PFSK-1 (cell line): ENCODE results near the gene IKBKG.

Source experiments
- FOXP2 ChIP-seq: optimal IDR thresholded peaks from 2 replicates; pipeline ENCODE3; 2011; ENCODE audit warnings: borderline replicate concordance, control low read depth, inconsistent platforms; ENCODE audit not compliant: insufficient read depth; ENCODE audit errors: extremely low read length, extremely low read depth
- POLR2AphosphoS5 ChIP-seq: IDR thresholded peaks from 2 replicates; pipeline ENCODE4 v1.6.1; 2012; ENCODE audit warnings: low read depth, mild to moderate bottlenecking, control low read depth, low read length, moderate library complexity
- SIN3A ChIP-seq: IDR thresholded peaks from 2 replicates; pipeline ENCODE4 v1.6.1; 2012; ENCODE audit warnings: mild to moderate bottlenecking, low read length, moderate library complexity, borderline replicate concordance; ENCODE audit not compliant: insufficient read depth
- TAF1 ChIP-seq: IDR thresholded peaks from 2 replicates; pipeline ENCODE4 v1.6.1; 2012; ENCODE audit warnings: low read length, control low read depth, borderline replicate concordance; ENCODE audit not compliant: insufficient read depth
- TF ChIP-seq, protein P1 (sequence below), 2 experiments: IDR thresholded peaks; 2 replicates each; pipeline versions ENCODE4 v1.6.1 to v1.8.0; 2011 to 2012; ENCODE audit warnings: low read depth in 2 of 2, low read length in 2 of 2, control low read depth in 1 of 2, inconsistent platforms in 1 of 2, mild to moderate bottlenecking in 1 of 2, moderate library complexity in 1 of 2; ENCODE audit not compliant: insufficient read depth in 1 of 2

DNA sequence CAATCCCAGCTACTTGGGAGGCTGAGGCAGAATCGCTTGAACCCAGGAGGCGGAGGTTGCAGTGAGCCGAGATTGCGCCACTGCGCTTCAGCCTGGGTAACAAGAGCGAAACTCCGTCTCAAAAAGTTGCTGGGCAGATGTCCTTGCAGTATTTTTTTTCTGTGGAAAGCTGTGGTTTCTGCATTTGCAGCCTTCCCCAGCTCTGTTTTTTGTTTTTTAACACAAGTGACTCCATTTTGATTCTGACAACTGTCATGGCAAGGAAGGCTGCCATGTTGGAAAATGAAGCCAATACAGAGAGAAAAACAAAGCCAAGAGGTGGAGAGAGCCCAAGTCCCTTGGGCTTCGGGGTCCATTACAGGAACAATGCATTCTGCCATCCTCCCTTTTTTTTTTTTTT lies 45.3 kb upstream of the IKBKG start:
- TF ChIP-seq SIN3A (no peak), POLR2AphosphoS5 (no peak), TAF1 (no peak), FOXP2 (no peak)
- TF ChIP-seq, protein P1, sequence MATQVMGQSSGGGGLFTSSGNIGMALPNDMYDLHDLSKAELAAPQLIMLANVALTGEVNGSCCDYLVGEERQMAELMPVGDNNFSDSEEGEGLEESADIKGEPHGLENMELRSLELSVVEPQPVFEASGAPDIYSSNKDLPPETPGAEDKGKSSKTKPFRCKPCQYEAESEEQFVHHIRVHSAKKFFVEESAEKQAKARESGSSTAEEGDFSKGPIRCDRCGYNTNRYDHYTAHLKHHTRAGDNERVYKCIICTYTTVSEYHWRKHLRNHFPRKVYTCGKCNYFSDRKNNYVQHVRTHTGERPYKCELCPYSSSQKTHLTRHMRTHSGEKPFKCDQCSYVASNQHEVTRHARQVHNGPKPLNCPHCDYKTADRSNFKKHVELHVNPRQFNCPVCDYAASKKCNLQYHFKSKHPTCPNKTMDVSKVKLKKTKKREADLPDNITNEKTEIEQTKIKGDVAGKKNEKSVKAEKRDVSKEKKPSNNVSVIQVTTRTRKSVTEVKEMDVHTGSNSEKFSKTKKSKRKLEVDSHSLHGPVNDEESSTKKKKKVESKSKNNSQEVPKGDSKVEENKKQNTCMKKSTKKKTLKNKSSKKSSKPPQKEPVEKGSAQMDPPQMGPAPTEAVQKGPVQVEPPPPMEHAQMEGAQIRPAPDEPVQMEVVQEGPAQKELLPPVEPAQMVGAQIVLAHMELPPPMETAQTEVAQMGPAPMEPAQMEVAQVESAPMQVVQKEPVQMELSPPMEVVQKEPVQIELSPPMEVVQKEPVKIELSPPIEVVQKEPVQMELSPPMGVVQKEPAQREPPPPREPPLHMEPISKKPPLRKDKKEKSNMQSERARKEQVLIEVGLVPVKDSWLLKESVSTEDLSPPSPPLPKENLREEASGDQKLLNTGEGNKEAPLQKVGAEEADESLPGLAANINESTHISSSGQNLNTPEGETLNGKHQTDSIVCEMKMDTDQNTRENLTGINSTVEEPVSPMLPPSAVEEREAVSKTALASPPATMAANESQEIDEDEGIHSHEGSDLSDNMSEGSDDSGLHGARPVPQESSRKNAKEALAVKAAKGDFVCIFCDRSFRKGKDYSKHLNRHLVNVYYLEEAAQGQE (IDR thresholded peaks at IDR 0.05; ENCODE audit: insufficient read depth in 1 of 2, low read depth in 2 of 2, low read length in 2 of 2) = no peak
